PC-9 (cell line): ENCODE data around the gene GHRH.

Experiments used
- CTCF ChIP-seq: fragments of 200-600 bp; sonication (generic); conservative IDR thresholded peaks from 2 replicates; pipeline ENCODE4 v1.6.1; 2017; ENCODE audit warnings: mixed run types, antibody characterized with exemption, mild to moderate bottlenecking, moderate library complexity
- EZH2 ChIP-seq: fragments of 200-600 bp; sonication (generic); IDR thresholded peaks from 2 replicates; pipeline ENCODE4 v1.8.0; 2017; ENCODE audit warnings: antibody characterized with exemption, low read depth

- no peak for TF ChIP-seq EZH2
- no peak for TF ChIP-seq CTCF
Observed at GRCh38 chr20:37278966-37279590, 17.5 kb upstream of the GHRH start.
